Immature natural killer cell (primary cell): ENCODE results near the gene PARD3B. TPM values are rescaled to one million over a fixed set of nuclear protein-coding genes. Genes with fewer than 3 reads are reported as not detected.
"Not testable (repeated sequence)": the region's sequence is repeated elsewhere in the genome, so short reads cannot be mapped to it uniquely, and the experiment has no call there.

Experiments
- DNase-seq, 3 donors: peaks; one replicate each; pipeline ENCODE4 v3.0.0; 2022; ENCODE audit warnings: mixed read lengths in 1 of 3
- H3K27ac Mint-ChIP-seq, 6 donors: one replicate each; pipeline ENCODE4 v1.8.0; 2020; ENCODE audit warnings: mixed read lengths in 6 of 6, mild to moderate bottlenecking in 5 of 6, inconsistent platforms in 4 of 6, moderate library complexity in 3 of 6
- H3K27me3 Mint-ChIP-seq, 3 donors: one replicate each; pipeline ENCODE4 v1.8.0; 2020 to 2021; ENCODE audit warnings: low read depth in 3 of 3, mild to moderate bottlenecking in 3 of 3, mixed read lengths in 3 of 3, moderate library complexity in 3 of 3, inconsistent platforms in 1 of 3
- H3K36me3 Mint-ChIP-seq, 3 donors: one replicate each; pipeline ENCODE4 v1.8.0; 2020; ENCODE audit warnings: mixed read lengths in 3 of 3, inconsistent platforms in 2 of 3, mild to moderate bottlenecking in 2 of 3
- H3K4me1 Mint-ChIP-seq, 2 donors: one replicate each; pipeline ENCODE4 v1.8.0; 2020; ENCODE audit warnings: inconsistent platforms in 2 of 2, mild to moderate bottlenecking in 2 of 2, mixed read lengths in 2 of 2, moderate library complexity in 1 of 2
- H3K4me3 Mint-ChIP-seq, 5 donors: one replicate each; pipeline ENCODE4 v1.8.0; 2020; ENCODE audit warnings: mild to moderate bottlenecking in 5 of 5, mixed read lengths in 5 of 5, inconsistent platforms in 3 of 5, moderate library complexity in 3 of 5
- H3K9me3 Mint-ChIP-seq, 6 donors: one replicate each; pipeline ENCODE4 v1.8.0; 2020; ENCODE audit warnings: mild to moderate bottlenecking in 6 of 6, mixed read lengths in 6 of 6, inconsistent platforms in 4 of 6, moderate library complexity in 3 of 6
- polyA plus RNA-seq, 3 donors: library from polyadenylated mRNA; unstranded; fragments of 300-500 nt; fragmentation: Illumina TruSeq; gene quantifications; one replicate each; pipeline ENCODE4 v1.2.3, GENCODE V29; 2021

PARD3B gene
- polyA plus RNA-seq, 3 donors from 2014 or later, result not detected

DNA sequence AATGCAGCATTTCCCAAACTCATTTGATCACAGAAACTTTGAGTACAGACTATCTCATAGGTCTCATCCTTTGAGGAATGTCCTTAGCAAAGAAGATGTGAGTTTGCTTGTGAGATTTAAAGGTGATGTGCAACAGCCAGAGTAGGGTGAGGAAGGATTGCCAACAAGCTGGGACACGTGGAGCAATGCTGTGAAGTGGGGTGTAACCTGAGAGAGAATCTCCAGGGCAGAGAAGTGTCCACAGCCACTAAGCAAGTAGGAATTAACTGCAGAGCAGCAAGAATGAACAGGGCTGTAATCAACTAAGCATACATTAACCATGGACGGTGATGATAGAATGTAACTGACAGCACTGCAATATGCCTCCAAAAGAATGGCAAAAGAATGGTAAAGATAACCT, 667.1 kb downstream of the PARD3B start:
- no peak overlapping the region for H3K27ac Mint-ChIP-seq

DNA sequence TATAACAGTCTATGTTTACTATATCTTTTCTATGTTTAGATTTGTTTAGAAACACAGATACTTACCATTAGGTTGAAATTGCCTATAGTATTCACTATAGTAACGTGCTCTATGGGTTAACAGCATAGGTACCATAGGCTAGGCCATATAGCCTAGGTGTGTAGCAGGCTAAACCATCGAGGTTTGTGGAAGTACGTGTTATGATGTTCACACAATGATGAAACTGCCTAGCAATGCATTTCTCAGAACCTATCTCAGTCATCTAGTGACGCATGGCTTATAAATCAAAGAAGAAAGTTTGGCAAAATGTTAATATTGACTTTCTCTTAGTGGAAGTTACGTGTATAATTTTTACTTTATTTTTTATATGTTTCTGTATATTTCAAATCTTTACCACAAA, 670.8 kb downstream of the PARD3B start:
- Mint-ChIP-seq H3K4me1 (no peaks in the 10 kb centered on the region), H3K27ac (no peak overlapping the region), H3K9me3 (no peaks in the 10 kb centered on the region), H3K27me3 (peaks cover 0 to 2% (median 0%) of the 10 kb centered on the region in 3 donors), H3K4me3 (no peak overlapping the region), H3K36me3 (no peaks in the 10 kb centered on the region)
- DNase-seq, result no peak

More for the DNA sequence above, 667.1 kb downstream of the PARD3B start:
- H3K36me3 Mint-ChIP-seq, result no peaks in the 10 kb centered on the region
- no peaks in the 10 kb centered on the region for H3K4me1 Mint-ChIP-seq
- H3K4me3 Mint-ChIP-seq, result no peak overlapping the region
- DNase-seq, result no peak
- no peaks in the 10 kb centered on the region for H3K27me3 Mint-ChIP-seq
- no peaks in the 10 kb centered on the region for H3K9me3 Mint-ChIP-seq

DNA sequence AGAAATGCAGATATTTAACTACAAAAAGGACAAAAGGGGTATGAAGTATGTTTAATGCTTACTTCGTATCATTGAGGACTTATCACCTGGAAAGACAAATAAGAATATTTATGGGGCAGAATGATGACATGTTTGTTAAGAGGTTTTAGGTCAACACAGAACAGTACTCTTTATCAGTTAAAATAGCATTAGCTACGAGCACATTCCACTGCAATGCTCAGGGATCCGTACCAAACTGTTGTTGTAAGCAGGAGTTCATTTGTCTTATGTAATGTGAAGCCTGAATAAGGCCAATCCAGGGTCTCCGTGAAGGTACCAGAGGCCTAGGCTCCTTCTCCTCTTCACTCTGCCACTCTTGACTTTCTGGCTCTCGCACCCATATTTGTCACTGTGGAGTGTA, 671.3 kb downstream of the PARD3B start:
- no peak overlapping the region for H3K27ac Mint-ChIP-seq
- peaks cover 0 to 2% (median 0%) of the 10 kb centered on the region in 3 donors for H3K27me3 Mint-ChIP-seq
- DNase-seq, result no peak

DNA sequence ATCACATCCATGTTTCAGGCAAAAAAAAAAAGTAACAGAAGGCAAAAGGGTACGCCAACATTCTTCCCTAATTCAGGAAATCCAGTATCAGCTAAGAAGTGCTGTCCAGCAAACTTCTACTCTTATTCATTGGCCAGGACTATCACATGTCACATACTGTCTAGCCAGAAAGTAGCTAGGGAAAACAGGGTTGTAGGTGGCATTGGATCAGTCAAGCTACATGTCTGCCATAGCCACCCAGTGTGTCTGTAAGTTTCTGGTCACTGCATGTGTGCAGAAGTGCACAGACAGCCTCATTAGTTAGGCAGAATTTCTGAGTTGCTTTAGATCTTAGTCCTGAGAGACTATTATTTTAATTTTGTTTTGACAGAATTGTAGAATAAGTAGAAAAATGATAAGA, 671.7 kb downstream of the PARD3B start:
- DNase-seq, result no peak
- Mint-ChIP-seq H3K4me1 (no peaks in the 10 kb centered on the region), H3K36me3 (no peaks in the 10 kb centered on the region), H3K27me3 (peaks cover 0 to 2% (median 0%) of the 10 kb centered on the region in 3 donors), H3K4me3 (no peak overlapping the region), H3K27ac (no peak overlapping the region), H3K9me3 (no peaks in the 10 kb centered on the region)

More for the DNA sequence above, 671.3 kb downstream of the PARD3B start:
- no peak overlapping the region for H3K4me3 Mint-ChIP-seq
- no peaks in the 10 kb centered on the region for H3K9me3 Mint-ChIP-seq
- no peaks in the 10 kb centered on the region for H3K36me3 Mint-ChIP-seq
- H3K4me1 Mint-ChIP-seq, result no peaks in the 10 kb centered on the region

DNA sequence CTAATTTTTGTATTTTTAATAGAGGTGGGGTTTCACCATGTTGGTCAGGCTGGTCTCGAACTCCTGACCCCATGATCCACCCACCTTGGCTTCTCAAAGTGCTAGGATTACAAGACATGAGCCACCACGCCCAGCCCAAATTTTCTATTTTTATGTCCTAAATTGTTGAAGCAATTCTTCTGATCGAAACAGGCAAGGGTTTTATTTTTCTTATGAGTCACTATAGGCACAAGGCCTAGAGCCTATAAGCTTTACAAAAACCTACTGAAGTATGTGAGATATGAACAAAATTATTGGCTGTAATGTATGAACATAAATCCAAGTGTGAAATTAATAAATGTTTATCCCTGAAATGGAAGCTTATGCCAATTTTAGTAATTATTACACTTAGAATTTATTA, 672.8 kb downstream of the PARD3B start:
- H3K4me3 Mint-ChIP-seq, result no peak overlapping the region
- H3K9me3 Mint-ChIP-seq, result peaks cover 0 to under 1% (median 0%) of the 10 kb centered on the region in 6 donors
- H3K36me3 Mint-ChIP-seq, result no peaks in the 10 kb centered on the region
- H3K27ac Mint-ChIP-seq, result no peak overlapping the region
- no peaks in the 10 kb centered on the region for H3K4me1 Mint-ChIP-seq
- H3K27me3 Mint-ChIP-seq, result peaks cover 0 to 2% (median 2%) of the 10 kb centered on the region in 3 donors
- no peak for DNase-seq

DNA sequence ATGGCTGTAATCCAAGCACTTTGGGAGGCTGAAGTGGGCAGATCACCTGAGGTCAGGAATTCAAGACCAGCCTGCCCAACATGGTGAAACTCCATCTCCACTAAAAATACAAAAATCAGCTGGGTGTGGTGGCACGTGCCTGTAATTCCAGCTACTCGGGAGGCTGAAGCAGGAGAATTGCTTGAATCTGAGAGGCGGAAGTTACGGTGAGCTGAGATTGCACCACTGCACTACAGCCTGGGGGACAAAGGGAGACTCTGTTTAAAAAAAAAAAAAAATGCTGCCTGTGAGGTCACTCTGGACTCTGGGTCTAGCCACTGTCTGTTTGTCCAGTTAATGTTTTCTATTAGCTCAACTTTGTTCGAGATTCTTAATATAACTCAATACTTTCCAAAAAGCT, 673.5 kb downstream of the PARD3B start:
- H3K27me3 Mint-ChIP-seq, H3K36me3 Mint-ChIP-seq, DNase-seq, H3K4me1 Mint-ChIP-seq, H3K27ac Mint-ChIP-seq, H3K9me3 Mint-ChIP-seq, H3K4me3 Mint-ChIP-seq: not testable (repeated sequence)

DNA sequence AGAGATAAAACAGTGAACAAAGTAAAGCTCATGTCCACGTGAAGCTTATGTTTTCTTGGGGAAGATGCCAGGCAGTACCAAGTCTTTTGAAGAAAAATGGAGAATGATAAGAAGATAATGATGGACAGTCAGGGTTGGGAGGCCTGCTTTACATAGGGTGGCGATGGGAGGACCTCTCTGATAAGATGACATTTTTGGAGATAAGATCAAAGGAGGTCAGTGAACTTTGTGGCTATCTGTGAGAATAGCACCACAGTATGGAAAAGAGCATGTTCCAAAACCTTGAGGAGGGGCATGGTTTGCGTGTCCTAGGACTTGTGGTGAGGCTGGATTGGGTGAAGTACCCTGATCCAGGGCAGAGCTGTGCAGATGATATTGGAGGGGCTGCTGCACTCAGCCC, 675.3 kb downstream of the PARD3B start:
- Mint-ChIP-seq H3K27me3 (peaks cover 0 to 2% (median 2%) of the 10 kb centered on the region in 3 donors), H3K36me3 (no peaks in the 10 kb centered on the region), H3K9me3 (peaks cover 0 to 2% (median 0%) of the 10 kb centered on the region in 6 donors), H3K4me1 (no peaks in the 10 kb centered on the region), H3K4me3 (no peak overlapping the region), H3K27ac (no peak overlapping the region)
- no peak for DNase-seq

DNA sequence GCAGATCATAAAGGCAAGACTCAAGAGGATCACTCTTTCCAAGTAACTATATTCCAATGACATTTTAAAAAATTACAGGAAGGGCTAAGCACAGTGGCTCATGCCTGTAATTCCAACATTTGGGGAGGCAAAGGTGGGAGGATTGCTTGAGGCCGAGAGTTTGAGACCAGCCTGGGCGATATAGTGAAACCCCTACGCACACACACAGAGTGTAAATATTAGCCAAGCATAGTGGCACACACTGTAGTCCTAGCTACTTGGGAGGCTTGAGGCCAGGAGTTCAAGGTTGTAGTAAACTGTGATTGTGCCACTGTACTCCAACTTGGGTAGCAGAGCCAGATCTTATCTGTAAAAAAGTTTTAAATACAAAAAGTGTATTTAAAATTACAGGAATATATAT, 686.8 kb downstream of the PARD3B start:
- Mint-ChIP-seq H3K9me3 (peaks cover 0 to 7% (median 3%) of the 10 kb centered on the region in 6 donors), H3K27ac (no peak overlapping the region), H3K4me1 (no peaks in the 10 kb centered on the region), H3K36me3 (no peaks in the 10 kb centered on the region), H3K27me3 (peaks cover 0 to 8% (median 3%) of the 10 kb centered on the region in 3 donors), H3K4me3 (no peak overlapping the region)
- no peak for DNase-seq

DNA sequence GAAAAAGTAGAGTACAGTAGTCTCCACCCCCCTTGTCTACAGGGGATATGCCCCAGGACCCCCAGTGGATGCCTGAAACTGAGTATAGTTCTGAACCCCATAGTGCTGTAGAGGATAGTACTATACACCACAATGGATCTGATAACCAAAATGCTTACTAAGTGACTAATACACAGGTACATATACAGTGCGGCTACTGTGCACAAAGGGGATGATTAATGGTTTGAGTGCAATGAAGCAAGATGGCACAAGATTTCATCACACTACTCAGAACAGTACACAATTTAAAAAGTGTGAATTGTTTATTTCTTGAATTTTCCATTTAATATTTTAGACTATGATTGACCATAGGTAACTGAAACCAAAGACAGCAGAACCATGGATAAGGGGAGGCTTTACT, 690.2 kb downstream of the PARD3B start:
- Mint-ChIP-seq H3K36me3 (no peaks in the 10 kb centered on the region), H3K4me1 (no peaks in the 10 kb centered on the region), H3K4me3 (no peak overlapping the region), H3K9me3 (peaks cover 0 to 7% (median 2%) of the 10 kb centered on the region in 6 donors), H3K27ac (no peak overlapping the region), H3K27me3 (peaks cover 0 to 3% (median 3%) of the 10 kb centered on the region in 3 donors)
- DNase-seq, result no peak

DNA sequence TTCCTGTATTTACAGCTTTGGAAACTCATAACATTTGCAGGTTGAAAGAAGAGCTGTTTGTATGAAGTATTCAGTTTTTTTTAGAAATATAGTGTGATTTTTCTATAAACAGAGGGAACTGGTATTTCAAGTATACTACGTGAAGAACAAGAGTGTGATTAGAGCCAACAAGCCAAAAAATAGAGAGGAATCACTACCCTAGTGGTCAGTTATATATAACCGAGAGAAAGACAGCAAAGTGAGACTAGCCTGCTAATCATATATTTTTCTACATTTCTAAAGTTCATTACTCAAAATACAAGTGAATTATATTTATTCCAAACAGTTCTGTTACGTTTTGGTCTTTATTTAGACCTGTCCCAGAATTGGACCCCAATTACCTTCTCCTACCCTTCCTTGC, 692.2 kb downstream of the PARD3B start:
- peaks cover 0 to 3% (median 0%) of the 10 kb centered on the region in 6 donors for H3K9me3 Mint-ChIP-seq
- H3K36me3 Mint-ChIP-seq, result no peaks in the 10 kb centered on the region
- no peaks in the 10 kb centered on the region for H3K4me1 Mint-ChIP-seq
- no peak overlapping the region for H3K4me3 Mint-ChIP-seq
- H3K27me3 Mint-ChIP-seq, result peaks cover 0 to 3% (median 3%) of the 10 kb centered on the region in 3 donors
- DNase-seq, result no peak
- H3K27ac Mint-ChIP-seq, result no peak overlapping the region

DNA sequence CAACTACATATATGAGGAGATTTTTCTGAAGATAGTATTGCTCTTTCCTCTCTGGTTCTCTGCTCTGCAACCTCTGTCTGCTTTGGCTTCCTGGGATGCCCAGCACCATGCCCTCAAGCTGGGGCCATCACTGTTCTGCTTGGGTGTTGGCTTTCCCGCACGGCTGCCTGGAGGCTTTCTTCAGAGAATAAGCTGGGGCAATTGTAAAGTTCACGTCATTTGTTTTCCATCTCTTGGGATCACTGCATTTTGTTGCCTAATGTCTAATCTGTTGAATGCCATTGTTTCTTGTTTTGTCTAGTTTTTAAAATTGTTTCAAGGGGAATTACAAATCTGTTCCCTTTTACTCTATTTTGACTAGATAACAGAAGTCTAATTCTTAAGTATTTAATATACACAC, 699.7 kb downstream of the PARD3B start:
- DNase-seq, result no peak
- H3K4me3 Mint-ChIP-seq, result no peak overlapping the region
- no peaks in the 10 kb centered on the region for H3K27me3 Mint-ChIP-seq
- H3K4me1 Mint-ChIP-seq, result no peaks in the 10 kb centered on the region
- H3K36me3 Mint-ChIP-seq, result no peaks in the 10 kb centered on the region
- peaks cover 0 to 4% (median 0%) of the 10 kb centered on the region in 6 donors for H3K9me3 Mint-ChIP-seq
- H3K27ac Mint-ChIP-seq, result no peak overlapping the region

DNA sequence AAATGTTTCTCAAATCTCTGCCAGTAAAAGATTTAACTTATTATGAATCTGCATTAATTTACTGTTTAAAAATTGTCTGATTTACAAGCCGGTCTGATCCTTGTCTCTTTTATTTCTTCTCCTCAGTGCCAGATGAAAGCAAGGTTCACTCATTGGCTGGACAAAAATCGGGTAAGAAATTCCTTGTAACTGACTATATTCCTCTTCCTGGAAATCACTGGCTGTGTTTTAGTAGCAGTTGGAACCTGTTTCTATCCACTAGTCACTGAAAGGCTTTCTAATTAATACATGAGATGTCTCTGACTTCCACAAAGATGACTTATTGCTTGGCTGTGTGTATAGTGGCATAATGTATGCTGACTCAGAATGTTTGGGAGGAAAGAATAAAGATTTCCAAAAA, 700.4 kb downstream of the PARD3B start:
- Mint-ChIP-seq H3K27me3 (no peaks in the 10 kb centered on the region), H3K9me3 (peaks cover 0 to 4% (median 0%) of the 10 kb centered on the region in 6 donors), H3K4me3 (no peak overlapping the region), H3K4me1 (no peaks in the 10 kb centered on the region), H3K27ac (no peak overlapping the region), H3K36me3 (no peaks in the 10 kb centered on the region)
- DNase-seq, result no peak

DNA sequence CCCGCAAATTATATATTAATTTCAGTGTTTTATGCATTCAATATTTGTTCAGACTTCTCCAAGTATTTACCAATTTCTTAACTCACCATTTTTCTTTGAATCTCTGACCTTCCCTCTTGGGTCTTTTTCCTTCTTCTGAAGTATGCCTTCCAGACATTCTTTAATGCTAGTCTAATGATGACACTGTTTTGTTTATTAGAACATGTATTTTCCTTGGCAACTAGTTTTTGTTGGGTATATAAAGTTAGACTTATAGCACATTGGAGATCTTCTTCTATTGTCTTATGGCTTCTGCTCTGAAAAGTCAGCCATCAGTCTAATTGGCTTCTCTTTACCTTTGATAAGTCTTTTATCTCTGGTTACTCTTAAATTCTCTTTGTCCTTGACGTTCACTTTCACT, 713.8 kb downstream of the PARD3B start:
- H3K4me1 Mint-ChIP-seq, result no peaks in the 10 kb centered on the region
- no peak for DNase-seq
- H3K4me3 Mint-ChIP-seq, result no peak overlapping the region
- H3K27me3 Mint-ChIP-seq, result peaks cover 0 to 3% (median 2%) of the 10 kb centered on the region in 3 donors
- H3K9me3 Mint-ChIP-seq, result peaks cover 0 to 6% (median 3%) of the 10 kb centered on the region in 6 donors
- H3K36me3 Mint-ChIP-seq, result no peaks in the 10 kb centered on the region
- H3K27ac Mint-ChIP-seq, result no peak overlapping the region

DNA sequence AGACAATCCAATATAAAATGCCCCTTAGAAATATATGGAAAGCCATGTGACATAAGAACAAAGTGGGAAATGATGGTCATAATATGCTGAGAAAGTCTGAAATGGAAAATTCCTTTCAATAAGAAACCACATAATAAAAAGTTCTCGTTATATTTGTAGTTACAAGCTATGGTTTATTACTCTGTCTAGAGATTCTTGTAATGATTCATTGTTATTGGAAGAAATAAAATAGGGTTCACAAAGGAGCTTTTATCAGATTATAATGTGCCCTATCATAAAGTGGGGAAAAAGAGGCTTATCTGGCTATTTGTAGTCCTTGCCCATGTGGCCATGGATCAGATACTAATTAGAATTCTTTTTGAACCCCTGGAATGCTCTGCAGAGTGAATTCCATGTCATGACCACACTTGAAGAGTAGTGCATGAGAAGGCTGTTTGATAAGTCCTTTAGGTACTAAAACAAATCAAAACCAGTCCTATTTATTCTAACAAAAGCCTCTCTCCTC, 716.3 kb downstream of the PARD3B start:
- no peak overlapping the region for H3K27ac Mint-ChIP-seq
- H3K36me3 Mint-ChIP-seq, result no peaks in the 10 kb centered on the region
- H3K4me3 Mint-ChIP-seq, result no peak overlapping the region
- H3K9me3 Mint-ChIP-seq, result peaks cover 0 to 5% (median 0%) of the 10 kb centered on the region in 6 donors
- peaks cover 0 to 3% (median 1%) of the 10 kb centered on the region in 3 donors for H3K27me3 Mint-ChIP-seq
- no peak for DNase-seq
- H3K4me1 Mint-ChIP-seq, result no peaks in the 10 kb centered on the region

DNA sequence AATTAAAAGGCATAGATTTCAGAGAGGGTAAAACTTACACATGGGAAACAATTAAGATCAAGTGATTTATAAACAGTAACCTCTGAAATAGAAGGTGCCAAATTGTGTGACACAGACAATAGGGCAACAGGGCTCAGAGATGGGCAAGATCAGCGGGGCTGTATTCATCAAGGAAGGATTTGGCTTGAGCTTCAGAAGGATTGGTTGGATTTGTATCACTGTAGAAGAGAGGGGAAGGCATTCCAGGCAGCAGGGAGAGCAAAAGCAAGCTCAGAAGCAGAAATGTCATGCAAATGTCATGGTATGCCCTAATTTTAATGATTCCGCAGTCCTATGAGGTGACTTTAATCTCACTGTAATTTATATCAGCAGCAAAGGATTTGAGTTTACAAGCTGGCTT, 722.0 kb downstream of the PARD3B start:
- H3K4me1 Mint-ChIP-seq, result no peaks in the 10 kb centered on the region
- H3K27ac Mint-ChIP-seq, result no peak overlapping the region
- H3K27me3 Mint-ChIP-seq, result no peaks in the 10 kb centered on the region
- H3K36me3 Mint-ChIP-seq, result no peaks in the 10 kb centered on the region
- peaks cover 0 to 5% (median 0%) of the 10 kb centered on the region in 6 donors for H3K9me3 Mint-ChIP-seq
- DNase-seq, result no peak
- H3K4me3 Mint-ChIP-seq, result no peak overlapping the region
